ENCODE results near the gene SLC5A10.

DNA sequence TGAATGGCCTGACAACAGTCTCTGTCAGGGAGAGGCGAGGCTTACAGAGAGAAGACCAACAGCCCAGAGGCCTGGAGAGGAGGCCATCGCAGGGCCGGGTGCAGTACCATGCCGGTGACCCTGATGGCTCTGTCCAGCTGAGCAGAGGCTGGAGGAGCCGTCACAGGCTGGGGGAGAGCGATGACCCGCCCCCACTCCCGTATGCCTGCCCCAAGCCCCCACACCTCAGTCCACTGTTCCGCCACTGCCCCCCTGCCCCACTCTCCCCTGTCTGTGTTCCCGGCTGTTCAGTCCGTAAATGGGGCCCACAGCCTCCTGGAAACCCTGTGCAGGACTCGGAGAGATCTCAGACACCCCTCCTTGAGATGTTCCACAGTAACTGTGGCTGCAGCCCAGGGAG, 65.4 kb downstream of the SLC5A10 start:
- TF ChIP-seq, protein P1, sequence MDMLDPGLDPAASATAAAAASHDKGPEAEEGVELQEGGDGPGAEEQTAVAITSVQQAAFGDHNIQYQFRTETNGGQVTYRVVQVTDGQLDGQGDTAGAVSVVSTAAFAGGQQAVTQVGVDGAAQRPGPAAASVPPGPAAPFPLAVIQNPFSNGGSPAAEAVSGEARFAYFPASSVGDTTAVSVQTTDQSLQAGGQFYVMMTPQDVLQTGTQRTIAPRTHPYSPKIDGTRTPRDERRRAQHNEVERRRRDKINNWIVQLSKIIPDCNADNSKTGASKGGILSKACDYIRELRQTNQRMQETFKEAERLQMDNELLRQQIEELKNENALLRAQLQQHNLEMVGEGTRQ (IDR thresholded peaks at IDR 0.05; ENCODE audit: borderline replicate concordance, low read depth, low read length), result no peak
- TF ChIP-seq SIN3A (IDR thresholded peaks at IDR 0.05; ENCODE audit: borderline replicate concordance, low read depth, low read length), result no peak
- TF ChIP-seq, protein P2, sequence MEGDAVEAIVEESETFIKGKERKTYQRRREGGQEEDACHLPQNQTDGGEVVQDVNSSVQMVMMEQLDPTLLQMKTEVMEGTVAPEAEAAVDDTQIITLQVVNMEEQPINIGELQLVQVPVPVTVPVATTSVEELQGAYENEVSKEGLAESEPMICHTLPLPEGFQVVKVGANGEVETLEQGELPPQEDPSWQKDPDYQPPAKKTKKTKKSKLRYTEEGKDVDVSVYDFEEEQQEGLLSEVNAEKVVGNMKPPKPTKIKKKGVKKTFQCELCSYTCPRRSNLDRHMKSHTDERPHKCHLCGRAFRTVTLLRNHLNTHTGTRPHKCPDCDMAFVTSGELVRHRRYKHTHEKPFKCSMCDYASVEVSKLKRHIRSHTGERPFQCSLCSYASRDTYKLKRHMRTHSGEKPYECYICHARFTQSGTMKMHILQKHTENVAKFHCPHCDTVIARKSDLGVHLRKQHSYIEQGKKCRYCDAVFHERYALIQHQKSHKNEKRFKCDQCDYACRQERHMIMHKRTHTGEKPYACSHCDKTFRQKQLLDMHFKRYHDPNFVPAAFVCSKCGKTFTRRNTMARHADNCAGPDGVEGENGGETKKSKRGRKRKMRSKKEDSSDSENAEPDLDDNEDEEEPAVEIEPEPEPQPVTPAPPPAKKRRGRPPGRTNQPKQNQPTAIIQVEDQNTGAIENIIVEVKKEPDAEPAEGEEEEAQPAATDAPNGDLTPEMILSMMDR (IDR thresholded peaks at IDR 0.05), result no peak
- TF ChIP-seq EP300 (IDR thresholded peaks at IDR 0.05; ENCODE audit: borderline replicate concordance in 1 of 2, low read depth in 1 of 2, low read length in 1 of 2), result no peak
- TF ChIP-seq, protein P3, sequence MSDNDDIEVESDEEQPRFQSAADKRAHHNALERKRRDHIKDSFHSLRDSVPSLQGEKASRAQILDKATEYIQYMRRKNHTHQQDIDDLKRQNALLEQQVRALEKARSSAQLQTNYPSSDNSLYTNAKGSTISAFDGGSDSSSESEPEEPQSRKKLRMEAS (IDR thresholded peaks at IDR 0.05; ENCODE audit: low read depth), result no peak
- TF ChIP-seq, protein P4, sequence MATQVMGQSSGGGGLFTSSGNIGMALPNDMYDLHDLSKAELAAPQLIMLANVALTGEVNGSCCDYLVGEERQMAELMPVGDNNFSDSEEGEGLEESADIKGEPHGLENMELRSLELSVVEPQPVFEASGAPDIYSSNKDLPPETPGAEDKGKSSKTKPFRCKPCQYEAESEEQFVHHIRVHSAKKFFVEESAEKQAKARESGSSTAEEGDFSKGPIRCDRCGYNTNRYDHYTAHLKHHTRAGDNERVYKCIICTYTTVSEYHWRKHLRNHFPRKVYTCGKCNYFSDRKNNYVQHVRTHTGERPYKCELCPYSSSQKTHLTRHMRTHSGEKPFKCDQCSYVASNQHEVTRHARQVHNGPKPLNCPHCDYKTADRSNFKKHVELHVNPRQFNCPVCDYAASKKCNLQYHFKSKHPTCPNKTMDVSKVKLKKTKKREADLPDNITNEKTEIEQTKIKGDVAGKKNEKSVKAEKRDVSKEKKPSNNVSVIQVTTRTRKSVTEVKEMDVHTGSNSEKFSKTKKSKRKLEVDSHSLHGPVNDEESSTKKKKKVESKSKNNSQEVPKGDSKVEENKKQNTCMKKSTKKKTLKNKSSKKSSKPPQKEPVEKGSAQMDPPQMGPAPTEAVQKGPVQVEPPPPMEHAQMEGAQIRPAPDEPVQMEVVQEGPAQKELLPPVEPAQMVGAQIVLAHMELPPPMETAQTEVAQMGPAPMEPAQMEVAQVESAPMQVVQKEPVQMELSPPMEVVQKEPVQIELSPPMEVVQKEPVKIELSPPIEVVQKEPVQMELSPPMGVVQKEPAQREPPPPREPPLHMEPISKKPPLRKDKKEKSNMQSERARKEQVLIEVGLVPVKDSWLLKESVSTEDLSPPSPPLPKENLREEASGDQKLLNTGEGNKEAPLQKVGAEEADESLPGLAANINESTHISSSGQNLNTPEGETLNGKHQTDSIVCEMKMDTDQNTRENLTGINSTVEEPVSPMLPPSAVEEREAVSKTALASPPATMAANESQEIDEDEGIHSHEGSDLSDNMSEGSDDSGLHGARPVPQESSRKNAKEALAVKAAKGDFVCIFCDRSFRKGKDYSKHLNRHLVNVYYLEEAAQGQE (IDR thresholded peaks at IDR 0.05; ENCODE audit: low read depth, low read length), result no peak
- no peak for TF ChIP-seq FOXM1 (IDR thresholded peaks at IDR 0.05; ENCODE audit: low read depth)
- TF ChIP-seq TEAD4 (IDR thresholded peaks at IDR 0.05; ENCODE audit: borderline replicate concordance, insufficient read depth), result no peak
- TF ChIP-seq POLR2AphosphoS5 (IDR thresholded peaks at IDR 0.05; ENCODE audit: low read depth, low read length), result no peak
- TF ChIP-seq RCOR1 (IDR thresholded peaks at IDR 0.05; ENCODE audit: low read length), result no peak
- no peak for TF ChIP-seq SMC3 (IDR thresholded peaks at IDR 0.05; ENCODE audit: low read depth, low read length)
- TF ChIP-seq FOXJ3 (CRISPR knock-in tag; IDR thresholded peaks at IDR 0.05), result no peak
